GM08714 (cell line): ENCODE results near the gene ZNF407.

Experiments used
- H3K4me3 ChIP-seq: fragments of 200-500 bp; sonication (Bioruptor generic); 2 replicates; pipeline ENCODE4 v1.5.1; 2014; ENCODE audit warnings: mild to moderate bottlenecking, low read length, inconsistent platforms
- ZNF274 ChIP-seq: IDR thresholded peaks from 2 replicates; pipeline ENCODE4 v1.6.1; 2012; ENCODE audit warnings: mild to moderate bottlenecking, low read depth, low read length

ZNF407 gene

DNA sequence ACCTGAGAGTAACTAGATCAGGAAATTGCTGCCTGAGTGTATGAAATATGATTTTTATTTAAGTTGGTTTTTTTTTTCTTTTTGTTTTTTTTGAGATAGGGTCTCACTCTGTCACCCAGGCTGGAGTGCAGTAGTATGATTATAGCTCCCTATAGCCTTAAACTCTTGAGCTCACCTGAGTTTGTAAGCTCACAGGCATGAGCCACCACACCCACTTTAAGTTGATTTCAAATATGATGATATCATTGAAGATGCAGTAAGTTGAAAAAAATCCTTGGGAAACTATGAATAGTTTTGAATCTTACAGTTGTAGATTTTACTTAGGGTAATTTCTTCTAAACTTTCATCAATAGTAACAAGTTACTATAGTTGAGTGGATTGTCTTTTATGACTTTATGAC is 234.7 kb downstream of the ZNF407 start:
- H3K4me3 ChIP-seq = no peak overlapping the region
- no peak for TF ChIP-seq ZNF274

DNA sequence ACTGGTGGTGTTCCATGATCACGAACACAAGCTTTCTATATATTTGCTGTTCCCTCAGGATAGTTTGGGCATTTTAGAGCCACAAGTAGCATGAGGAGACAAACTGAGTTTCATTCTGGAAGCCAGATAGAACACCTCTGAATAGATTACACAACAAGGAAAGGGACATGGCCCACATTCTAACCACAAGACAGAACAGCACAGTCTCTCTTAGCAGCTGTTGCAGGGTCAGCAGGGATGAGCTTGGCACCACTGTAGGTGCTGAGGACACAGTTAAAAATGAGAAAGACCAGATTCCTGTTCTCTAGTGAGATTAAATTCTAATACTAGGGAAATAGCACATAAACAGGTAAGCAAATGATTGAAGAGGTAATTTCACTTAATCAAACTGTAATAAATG is 235.3 kb downstream of the ZNF407 start:
- no peak for TF ChIP-seq ZNF274
- H3K4me3 ChIP-seq = no peak overlapping the region

DNA sequence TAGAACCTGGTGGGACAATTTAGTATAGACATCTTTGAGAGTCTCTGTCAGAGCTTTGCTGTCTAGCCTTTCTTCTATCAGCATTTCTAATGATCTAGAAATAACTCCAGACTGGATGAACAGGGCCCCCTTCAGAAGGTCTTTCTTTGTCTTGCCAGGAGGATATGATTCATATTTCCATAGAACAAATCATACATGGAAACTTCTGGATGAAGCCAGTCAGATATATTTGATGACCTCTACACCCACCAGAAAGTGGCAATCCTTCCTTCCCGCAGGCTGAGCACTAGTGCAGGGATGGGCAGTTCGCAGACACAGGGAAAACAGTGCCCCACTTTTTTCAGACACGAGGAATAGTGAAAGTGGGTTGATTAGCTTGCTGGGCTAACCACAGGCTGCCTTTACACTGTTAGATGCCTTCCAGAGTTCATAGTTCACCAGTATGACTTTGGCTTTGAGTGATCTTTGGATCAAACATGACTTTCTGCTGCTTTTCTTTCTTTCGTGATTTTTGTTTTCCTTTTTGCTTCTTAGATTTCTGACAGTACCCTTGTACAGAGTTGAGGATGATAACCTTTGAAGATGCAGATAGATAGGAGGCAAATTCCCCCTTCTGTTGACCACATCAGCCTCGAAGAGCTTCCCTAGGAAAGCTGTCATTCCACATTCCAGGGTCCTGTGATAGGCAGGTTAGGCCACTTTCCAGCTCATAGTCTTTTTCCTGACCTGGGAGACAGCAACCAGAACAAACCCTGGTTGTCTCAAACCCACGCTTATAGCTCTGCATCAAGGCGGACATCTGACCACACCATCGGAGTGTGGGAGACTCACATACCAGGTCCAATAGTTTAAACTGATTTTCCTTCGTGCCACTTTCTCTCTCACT is 237.0 kb downstream of the ZNF407 start:
- H3K4me3 ChIP-seq = no peak overlapping the region
- TF ChIP-seq ZNF274 = no peak

- no peak overlapping the region for H3K4me3 ChIP-seq
- TF ChIP-seq ZNF274 = no peak
These were observed 238.8 kb downstream of the ZNF407 start for GRCh38 chr18:74836296-74837139.

- no peak for TF ChIP-seq ZNF274
- H3K4me3 ChIP-seq = no peak overlapping the region
These were observed 243.0 kb downstream of the ZNF407 start for GRCh38 chr18:74840492-74841167.

- no peak overlapping the region for H3K4me3 ChIP-seq
- TF ChIP-seq ZNF274 = no peak
These were observed 243.6 kb downstream of the ZNF407 start for GRCh38 chr18:74841248-74841647.

DNA sequence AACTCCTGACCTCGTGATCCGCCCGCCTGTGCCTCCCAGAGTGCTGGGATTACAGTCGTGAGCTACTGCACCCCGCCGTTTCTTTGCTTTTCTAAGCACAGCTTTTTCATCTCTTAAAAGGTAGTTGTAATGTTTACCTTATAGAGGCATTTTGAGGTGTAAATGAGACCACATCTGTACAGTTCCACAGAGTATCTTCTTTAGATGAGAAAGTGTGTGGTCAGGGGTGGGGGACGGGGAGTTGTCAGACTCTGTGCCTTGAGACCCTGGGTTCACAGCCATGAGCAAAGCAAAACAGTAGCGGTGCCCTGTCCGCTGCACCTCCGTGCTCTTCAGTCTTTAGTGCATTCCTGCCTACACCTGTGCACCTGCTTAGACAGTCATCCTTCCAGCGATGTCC is 251.6 kb downstream of the ZNF407 start:
- no peak for TF ChIP-seq ZNF274
- no peak overlapping the region for H3K4me3 ChIP-seq

DNA sequence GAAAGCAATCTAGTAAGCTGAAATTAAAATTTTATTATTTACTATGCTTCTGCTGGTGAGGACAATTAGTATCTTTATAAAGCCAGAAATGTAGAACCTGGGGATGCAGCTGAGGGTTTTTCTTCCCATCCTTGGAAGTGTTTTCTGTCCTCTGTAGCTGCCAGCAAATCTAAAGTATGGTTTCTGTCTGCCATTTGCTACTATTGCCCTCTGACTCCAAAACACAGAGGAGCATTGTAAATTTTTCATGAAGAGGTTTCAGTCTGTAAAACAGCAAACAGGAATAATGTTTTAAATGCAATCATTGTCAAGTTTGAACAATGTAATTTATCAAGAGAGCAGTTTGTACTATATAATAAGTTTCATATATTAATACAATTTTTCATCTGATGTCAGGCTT is 258.8 kb downstream of the ZNF407 start:
- no peak overlapping the region for H3K4me3 ChIP-seq
- no peak for TF ChIP-seq ZNF274

- no peak for TF ChIP-seq ZNF274
- H3K4me3 ChIP-seq = no peak overlapping the region
These were observed 259.3 kb downstream of the ZNF407 start for GRCh38 chr18:74856928-74857327.

DNA sequence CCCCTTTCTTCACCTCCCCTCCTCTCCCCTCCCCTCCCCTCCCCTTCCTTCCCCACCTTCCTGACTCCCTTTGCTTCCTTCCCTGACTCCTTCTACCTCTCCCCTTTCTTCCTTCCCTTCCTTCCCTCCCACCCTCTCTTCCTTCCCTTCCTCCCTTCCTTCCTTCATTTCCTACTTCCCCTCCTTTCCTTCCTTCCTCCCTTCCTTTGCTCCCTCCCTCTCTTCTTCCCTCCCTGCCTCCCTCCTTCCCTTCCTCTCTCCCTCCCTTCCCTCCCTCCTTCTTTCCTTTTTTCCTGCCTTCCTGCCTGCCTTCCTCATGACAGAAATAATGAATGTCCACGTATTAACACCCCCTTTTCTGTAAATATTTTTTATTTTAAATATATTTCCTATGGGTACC is 260.2 kb downstream of the ZNF407 start:
- TF ChIP-seq ZNF274 = no peak
- no peak overlapping the region for H3K4me3 ChIP-seq

DNA sequence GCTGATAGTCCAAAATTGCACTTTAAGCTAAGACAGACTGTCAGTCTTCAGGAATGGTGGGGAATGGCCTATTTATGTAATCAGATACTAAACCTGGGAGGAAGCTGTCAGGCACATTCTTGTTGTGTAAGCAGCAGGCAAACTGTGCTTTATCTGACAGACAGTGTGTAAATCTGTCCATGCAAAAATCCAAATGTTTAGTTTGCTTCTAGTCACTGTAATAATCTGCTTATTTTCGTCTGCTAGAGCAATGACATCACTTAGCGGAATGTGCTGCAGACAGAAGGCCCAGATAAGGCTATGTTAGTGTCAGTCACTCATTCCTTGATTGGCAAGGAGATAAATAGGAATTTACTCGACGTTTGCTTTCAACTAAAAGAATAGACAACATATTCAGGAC is 263.5 kb downstream of the ZNF407 start:
- TF ChIP-seq ZNF274 = no peak
- H3K4me3 ChIP-seq = no peak overlapping the region

- no peak overlapping the region for H3K4me3 ChIP-seq
- no peak for TF ChIP-seq ZNF274
These were observed 264.4 kb downstream of the ZNF407 start for GRCh38 chr18:74862094-74862493.

DNA sequence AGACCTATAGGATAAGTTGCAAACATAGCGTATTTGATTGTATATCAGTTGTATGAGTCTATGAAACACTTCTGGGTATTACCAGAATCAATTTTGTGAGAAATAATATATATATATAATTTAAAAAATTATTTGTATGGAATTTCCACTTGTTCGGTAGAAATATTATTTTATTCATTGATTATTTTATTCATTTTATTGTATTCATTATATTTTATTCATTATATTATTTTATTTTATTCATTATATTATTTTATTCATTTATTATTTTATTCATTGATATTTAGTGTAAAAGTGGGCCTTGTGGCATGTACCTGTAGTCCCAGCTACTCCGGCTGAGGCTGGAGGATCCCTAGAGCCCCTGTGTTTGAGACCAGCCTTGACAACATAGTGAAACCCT is 268.9 kb downstream of the ZNF407 start:
- TF ChIP-seq ZNF274 = no peak
- no peak overlapping the region for H3K4me3 ChIP-seq

DNA sequence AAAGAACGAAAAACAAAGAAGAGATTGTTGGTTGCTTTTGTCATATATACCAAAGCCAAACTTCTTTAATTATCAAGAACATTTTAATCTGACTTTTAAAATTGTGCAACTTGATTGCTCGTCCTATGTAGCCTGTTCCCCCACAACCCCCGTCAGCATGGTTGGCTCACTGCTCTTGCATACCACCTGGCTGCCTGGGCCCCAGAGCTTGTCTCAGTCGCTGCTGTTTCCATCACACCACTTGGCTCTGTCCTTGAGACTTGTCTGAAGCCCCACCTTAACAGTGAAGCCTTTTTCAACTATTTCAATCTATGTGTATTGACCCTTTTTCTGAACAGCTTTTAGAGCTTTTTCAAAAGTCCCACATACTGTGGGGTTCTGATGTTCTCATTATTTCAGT is 270.8 kb downstream of the ZNF407 start:
- TF ChIP-seq ZNF274 = no peak
- H3K4me3 ChIP-seq = no peak overlapping the region
